HG02610 (cell line): Measurements from ENCODE around the gene HMCN1.

ENCODE experiments used
- ATAC-seq: cut with Tn5 transposase; IDR thresholded peaks from one replicate; pipeline ENCODE4 v1.9.1; 2021; ENCODE audit warnings: mild to moderate bottlenecking, moderate library complexity; ENCODE audit not compliant: unreplicated experiment

The HMCN1 gene

GRCh38 chr1:186002406-186002805 is 268.2 kb downstream of the HMCN1 start:
- no peak for ATAC-seq

- ATAC-seq, result no peak
Observed at GRCh38 chr1:186009039-186009737, 275.0 kb downstream of the HMCN1 start.

- ATAC-seq, result no peak
Observed at GRCh38 chr1:186014370-186015037, 280.3 kb downstream of the HMCN1 start.

GRCh38 chr1:186016856-186017255 is 282.7 kb downstream of the HMCN1 start:
- ATAC-seq, result no peak

- ATAC-seq, result no peak
Observed at GRCh38 chr1:186022184-186022583, 288.0 kb downstream of the HMCN1 start.

- ATAC-seq, result no peak
Observed at GRCh38 chr1:186026946-186027345, 292.8 kb downstream of the HMCN1 start.

GRCh38 chr1:186027621-186028020 is 293.4 kb downstream of the HMCN1 start:
- no peak for ATAC-seq

GRCh38 chr1:186030453-186030852 is 296.3 kb downstream of the HMCN1 start:
- ATAC-seq, result no peak

GRCh38 chr1:186033847-186034271 is 299.7 kb downstream of the HMCN1 start:
- ATAC-seq, result no peak

- no peak for ATAC-seq
Observed at GRCh38 chr1:186042230-186042629, 308.0 kb downstream of the HMCN1 start.

GRCh38 chr1:186043296-186043695 is 309.1 kb downstream of the HMCN1 start:
- no peak for ATAC-seq

GRCh38 chr1:186044079-186044685 is 310.0 kb downstream of the HMCN1 start:
- ATAC-seq, result no peak

GRCh38 chr1:186046437-186047211 is 312.4 kb downstream of the HMCN1 start:
- ATAC-seq, result no peak

GRCh38 chr1:186050360-186050759 is 316.2 kb downstream of the HMCN1 start:
- no peak for ATAC-seq

- ATAC-seq, result no peak
Observed at GRCh38 chr1:186054003-186054402, 319.8 kb downstream of the HMCN1 start.

- ATAC-seq, result no peak
Observed at GRCh38 chr1:186054932-186055331, 320.7 kb downstream of the HMCN1 start.

- no peak for ATAC-seq
Observed at GRCh38 chr1:186055846-186056245, 321.7 kb downstream of the HMCN1 start.

GRCh38 chr1:186057086-186057485 is 322.9 kb downstream of the HMCN1 start:
- no peak for ATAC-seq

- ATAC-seq, result no peak
Observed at GRCh38 chr1:186059311-186059710, 325.1 kb downstream of the HMCN1 start.

- no peak for ATAC-seq
Observed at GRCh38 chr1:186059752-186060151, 325.6 kb downstream of the HMCN1 start.

- no peak for ATAC-seq
Observed at GRCh38 chr1:186060226-186060625, 326.0 kb downstream of the HMCN1 start.
